HG02970 (cell line): Measurements from ENCODE around the gene KCTD21.
A peak's percentile ranks its signal among the peaks of the same experiment; 100 is the strongest.

Source experiments
- ATAC-seq: cut with Tn5 transposase; IDR thresholded peaks from one replicate; pipeline ENCODE4 v1.9.1; 2021; ENCODE audit warnings: mild to moderate bottlenecking, moderate library complexity, moderate number of reproducible peaks; ENCODE audit not compliant: unreplicated experiment, low FRiP score

Gene KCTD21

DNA sequence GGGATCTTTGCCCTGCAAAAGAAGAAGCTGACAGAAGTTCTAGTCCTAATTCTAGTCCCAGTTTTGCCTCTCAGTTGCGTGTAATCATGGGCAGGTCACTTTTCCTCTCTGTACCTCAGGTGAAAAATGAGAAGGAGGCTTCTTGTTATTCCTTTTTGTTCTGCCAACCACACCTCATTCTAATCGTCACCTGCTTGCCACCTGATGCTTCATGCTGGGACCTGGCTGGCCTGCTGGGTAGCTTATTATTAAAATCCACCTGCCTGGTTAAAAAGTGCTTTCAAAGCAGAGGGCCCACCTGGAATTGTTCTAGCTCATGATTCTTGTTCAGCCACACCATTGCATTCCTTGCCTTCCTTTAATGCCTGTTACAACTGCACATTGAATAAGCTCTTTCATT, 40.6 kb downstream of the KCTD21 start:
- no peak for ATAC-seq

DNA sequence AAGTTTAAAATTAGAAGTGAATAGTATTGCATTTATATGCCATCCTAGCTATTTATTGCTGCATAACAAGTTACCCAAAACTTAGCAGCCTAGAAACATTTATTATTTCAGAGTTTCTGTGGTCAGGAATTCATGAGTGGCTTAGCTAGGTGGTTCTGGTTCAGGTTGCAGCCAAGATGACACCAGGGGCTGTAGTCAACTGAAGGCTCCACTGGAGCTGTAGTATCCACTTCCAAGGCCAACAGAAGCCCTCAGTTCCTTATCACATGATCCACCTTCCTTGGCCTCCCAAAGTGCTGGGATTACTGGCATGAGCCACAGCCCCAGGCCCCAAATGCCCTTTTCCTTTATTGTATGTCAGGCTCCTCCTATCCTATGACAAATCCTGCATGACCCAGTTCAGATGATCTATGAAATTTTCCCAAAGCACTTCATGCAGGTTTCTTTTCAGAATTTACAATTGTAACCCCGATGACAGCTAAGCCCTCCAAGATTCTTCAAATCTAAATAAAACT, 42.9 kb downstream of the KCTD21 start:
- ATAC-seq = no peak

DNA sequence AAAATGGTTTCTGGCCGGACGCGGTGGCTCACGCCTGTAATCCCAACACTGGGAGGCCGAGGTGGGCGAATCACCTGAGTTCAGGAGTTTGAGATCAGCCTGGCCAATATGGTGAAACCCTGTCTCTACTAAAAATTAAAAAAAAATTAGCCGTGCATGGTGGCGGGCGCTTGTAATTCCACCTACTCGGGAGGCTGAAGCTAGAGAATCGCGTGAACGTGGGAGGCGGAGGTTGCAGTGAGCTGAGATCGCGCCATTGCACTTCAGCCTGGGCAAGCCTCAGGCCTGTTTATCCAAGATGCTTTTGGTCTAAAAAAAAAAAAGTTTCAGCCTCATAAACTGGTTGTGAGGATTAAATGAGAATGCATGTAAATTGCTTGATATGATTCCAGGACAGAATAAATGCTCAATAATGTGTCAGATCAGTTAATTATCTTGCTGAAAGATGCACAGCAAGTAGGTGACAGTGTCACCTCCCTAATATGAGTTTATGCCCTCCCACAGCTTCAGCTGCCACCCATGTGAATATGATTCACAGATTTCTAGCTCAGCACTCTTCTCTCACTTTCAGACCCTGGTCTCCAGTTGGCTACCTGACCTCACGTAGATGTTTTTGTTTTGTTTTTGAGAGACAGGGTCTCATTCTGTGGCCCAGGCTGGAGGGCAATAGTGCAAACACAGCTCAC, 47.9 kb downstream of the KCTD21 start:
- no peak for ATAC-seq

DNA sequence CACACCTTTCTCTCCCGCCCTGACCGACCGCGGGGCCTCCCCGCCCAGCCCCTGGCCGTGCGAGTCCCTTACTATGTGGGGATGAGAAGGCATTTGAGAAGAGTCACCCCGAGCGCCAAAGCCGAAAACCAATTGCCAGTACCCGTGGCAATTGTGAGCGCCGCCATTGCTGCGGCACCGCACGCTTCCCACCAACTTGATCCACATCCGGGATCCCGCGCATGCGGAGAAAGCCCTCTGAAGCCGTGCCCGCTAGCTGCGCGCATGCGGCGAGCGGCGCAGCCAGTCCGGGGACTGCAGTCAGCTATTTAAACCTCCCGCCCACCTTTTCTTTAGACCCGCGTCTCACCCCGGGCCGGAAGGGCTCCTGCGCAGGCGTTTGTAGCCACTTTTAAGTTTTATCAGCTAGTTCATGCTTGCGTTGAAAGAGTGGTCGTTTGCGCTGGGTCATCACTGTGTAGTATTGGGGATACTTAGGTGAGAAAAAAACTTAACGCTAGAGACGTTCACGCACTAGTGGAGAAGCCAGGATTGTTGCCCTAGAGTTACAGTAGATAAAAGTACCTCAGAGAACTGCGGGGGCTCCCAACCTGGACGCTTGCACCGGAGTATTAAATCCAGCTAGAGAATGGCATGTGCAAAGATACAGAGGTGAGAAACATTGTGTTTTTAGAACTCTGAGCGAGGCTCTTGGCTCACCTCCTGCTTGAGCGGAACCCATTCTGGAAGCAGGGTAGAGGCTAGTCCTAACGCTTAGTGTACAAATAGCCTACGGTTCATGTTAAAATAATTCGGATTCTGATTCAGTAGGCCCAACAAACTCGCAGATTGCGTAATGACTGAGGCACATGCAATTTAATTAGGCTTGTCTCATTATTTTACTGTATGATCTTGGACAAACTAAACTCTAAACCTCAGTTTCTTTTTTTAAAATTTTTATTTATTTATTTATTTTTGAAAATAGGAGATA, 48.7 kb downstream of the KCTD21 start, which contains the start of gene ALG8:
TSS of gene ALG8 (minus strand) at position 205 of the 970 bp plus-strand sequence. CDS start at position 167, 38 bp downstream.
- peak; percentile 88 for ATAC-seq

DNA sequence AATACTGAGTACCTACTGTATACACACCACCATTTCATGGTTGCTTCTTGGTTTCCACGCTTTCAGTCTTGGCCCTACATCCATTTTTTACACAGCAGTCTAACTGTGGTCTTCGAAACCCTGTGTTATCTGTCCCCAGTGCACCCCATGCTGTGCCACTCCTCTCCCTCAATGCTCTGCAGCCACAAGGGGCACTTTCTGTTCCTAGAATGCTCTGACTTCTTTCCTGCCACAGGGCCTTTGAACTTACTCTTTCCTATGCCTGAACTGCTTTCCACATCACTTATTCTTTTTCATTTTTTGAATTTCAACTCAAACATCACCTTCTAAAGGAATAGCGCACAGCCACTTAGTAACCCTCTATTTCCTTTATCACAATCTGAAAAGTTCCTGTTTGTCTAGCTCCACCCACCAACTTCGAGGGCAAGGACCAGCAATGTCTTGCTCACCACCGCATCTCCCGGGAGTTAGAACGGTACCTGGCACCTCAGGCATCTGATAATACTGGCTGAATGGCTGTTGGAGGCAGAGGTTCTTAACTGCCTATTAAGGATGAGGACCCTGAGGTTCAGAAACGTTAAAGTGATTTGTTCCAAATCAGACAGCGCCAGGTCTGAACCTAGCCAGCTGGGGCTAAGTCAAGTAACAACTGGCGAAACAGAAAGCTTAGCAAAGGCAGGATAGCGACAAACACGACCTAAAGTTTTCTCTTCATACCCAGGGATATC, 49.6 kb downstream of the KCTD21 start:
- ATAC-seq = peak; percentile 2

DNA sequence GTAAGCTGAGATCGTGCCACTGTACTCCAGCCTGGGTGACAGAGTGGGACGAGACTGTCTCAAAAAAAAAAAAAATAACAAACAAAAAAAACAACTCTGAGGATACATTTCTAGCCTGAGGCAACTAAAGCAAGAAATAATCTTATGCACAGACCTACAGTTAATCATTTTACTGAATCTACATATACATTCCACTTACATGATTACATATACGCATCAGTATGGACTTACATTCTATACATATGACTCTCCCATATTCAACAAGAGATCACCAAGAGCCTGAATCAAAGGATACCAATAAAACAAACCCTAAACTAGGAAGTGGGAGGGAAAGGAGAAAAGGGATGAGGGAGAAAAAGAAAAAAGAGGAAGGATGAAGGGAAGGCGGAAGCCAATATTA, 50.1 kb downstream of the KCTD21 start:
- ATAC-seq = no peak

DNA sequence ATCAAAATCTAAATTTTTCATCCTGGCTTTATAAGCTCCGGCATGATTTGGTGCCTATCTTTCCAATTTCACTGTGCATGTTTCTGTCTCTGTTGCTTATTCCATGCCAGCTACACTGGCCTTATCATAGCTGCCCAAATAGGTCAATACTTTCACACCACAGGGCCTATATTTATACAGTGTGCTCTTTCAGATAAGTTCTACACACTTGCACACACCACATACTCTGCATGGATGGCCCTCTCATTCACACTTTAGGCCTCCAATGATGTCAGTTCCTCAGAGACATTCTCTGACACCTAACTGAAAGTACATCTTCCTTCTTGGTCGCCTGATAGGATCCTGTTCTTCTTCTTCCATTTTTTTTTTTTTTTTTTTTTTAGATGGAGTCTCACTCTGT, 56.0 kb downstream of the KCTD21 start:
- no peak for ATAC-seq

DNA sequence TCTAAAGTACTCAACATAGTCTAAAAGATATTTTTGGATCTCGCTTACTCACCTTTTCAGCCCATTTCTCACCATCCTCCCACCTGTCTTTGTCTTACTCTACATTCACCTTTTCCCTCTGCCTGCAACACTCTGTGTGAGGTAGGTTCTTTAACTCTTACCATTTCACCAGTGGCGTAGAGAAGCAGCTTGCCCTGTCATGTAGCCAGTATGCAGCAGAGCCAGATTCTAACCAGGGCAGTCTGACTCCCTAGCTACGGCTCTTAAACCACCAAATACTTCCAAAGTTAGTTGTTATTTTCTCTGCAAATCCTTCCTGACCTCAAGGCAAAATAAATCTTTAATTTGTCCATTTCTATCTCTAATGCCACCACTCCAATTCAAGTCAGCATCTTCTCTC, 56.5 kb downstream of the KCTD21 start:
- no peak for ATAC-seq

DNA sequence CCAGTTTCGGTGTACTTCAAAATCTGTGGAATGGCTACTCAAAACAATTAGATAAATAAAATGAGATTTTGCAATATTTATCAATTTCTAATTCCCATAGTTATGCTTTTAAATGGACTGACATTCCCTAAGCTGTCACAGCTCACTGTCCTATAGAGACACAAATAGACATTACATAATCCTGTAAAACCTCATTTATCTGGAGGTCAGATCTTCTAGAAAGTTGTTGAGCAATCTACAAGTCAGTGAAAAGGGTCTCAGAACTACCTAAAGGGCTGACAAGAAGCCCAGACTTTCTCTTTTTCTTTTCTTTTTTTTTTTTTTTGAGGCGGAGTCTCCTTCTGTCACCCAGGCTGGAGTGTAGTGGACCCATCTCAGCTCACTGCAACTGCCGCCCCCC, 61.0 kb downstream of the KCTD21 start:
- ATAC-seq = no peak
